DOHH2 (cell line): ENCODE data around the gene POFUT2.

Experiments
- H3F3A ChIP-seq: fragments of 200-600 bp; sonication (generic), shearing (Covaris generic); 2 replicates; pipeline ENCODE4 v1.6.0; 2016; ENCODE audit warnings: antibody characterized with exemption, mild to moderate bottlenecking; ENCODE audit not compliant: control insufficient read depth, insufficient read depth
- H3K27ac ChIP-seq: fragments of 200-600 bp; sonication (generic); 2 replicates; pipeline ENCODE4 v1.5.1; 2014; ENCODE audit warnings: low read depth, mild to moderate bottlenecking, low read length, moderate library complexity
- H3K27me3 ChIP-seq: fragments of 200-600 bp; sonication (generic); 2 replicates; pipeline ENCODE4 v1.6.1; 2014; ENCODE audit warnings: mild to moderate bottlenecking, low read length, mixed read lengths; ENCODE audit not compliant: control insufficient read depth
- H3K36me3 ChIP-seq: fragments of 200-600 bp; sonication (generic); 2 replicates; pipeline ENCODE4 v1.6.1; 2014; ENCODE audit warnings: mild to moderate bottlenecking, low read length, moderate library complexity, mixed read lengths; ENCODE audit not compliant: control insufficient read depth
- H3K4me1 ChIP-seq: fragments of 200-600 bp; sonication (generic); 2 replicates; pipeline ENCODE4 v1.6.1; 2014; ENCODE audit warnings: mild to moderate bottlenecking, low read length, mixed read lengths; ENCODE audit not compliant: control insufficient read depth
- H3K4me2 ChIP-seq: fragments of 200-600 bp; sonication (generic); 2 replicates; pipeline ENCODE4 v1.6.0; 2014; ENCODE audit warnings: mild to moderate bottlenecking, low read length, moderate library complexity
- H3K4me3 ChIP-seq: fragments of 200-600 bp; sonication (generic); 2 replicates; pipeline ENCODE4 v1.5.1; 2014; ENCODE audit warnings: mild to moderate bottlenecking, low read length, mixed read lengths
- H3K79me2 ChIP-seq: fragments of 200-600 bp; sonication (generic); 2 replicates; pipeline ENCODE4 v1.6.1; 2014; ENCODE audit warnings: mild to moderate bottlenecking, low read length, mixed read lengths; ENCODE audit not compliant: control insufficient read depth
- H3K9me2 ChIP-seq: fragments of 200-600 bp; sonication (generic); replicated peaks from 2 replicates; pipeline ENCODE4 v1.6.1; 2014; ENCODE audit warnings: mild to moderate bottlenecking, low read length, mixed read lengths; ENCODE audit not compliant: control insufficient read depth
- H3K9me3 ChIP-seq: fragments of 200-600 bp; sonication (generic); 2 replicates; pipeline ENCODE4 v1.6.1; 2014; ENCODE audit warnings: antibody characterized with exemption, low read length, mixed read lengths; ENCODE audit not compliant: control insufficient read depth, insufficient read depth
- H4K20me1 ChIP-seq: fragments of 200-600 bp; sonication (generic); 2 replicates; pipeline ENCODE4 v1.6.0; 2014; ENCODE audit warnings: low read depth, mild to moderate bottlenecking, antibody characterized with exemption, low read length, moderate library complexity; ENCODE audit not compliant: control insufficient read depth, insufficient read depth
- CTCF ChIP-seq: fragments of 200-600 bp; sonication (generic); IDR thresholded peaks from one replicate; pipeline ENCODE4 v1.5.1; 2014; ENCODE audit warnings: antibody characterized with exemption, mild to moderate bottlenecking, low read depth, low read length; ENCODE audit not compliant: poor library complexity, severe bottlenecking
- EZH2phosphoT487 ChIP-seq: fragments of 200-600 bp; sonication (generic); IDR thresholded peaks from 2 replicates; pipeline ENCODE4 v1.6.1; 2017; ENCODE audit warnings: borderline replicate concordance, mild to moderate bottlenecking, antibody characterized with exemption, low read length, moderate library complexity, mixed read lengths

Gene POFUT2

GRCh38 chr21:45299026-45299863 lies 11.6 kb upstream of the POFUT2 start:
- Histone ChIP-seq H3K4me3 (no peak overlapping the region), H4K20me1 (no peaks in the 10 kb centered on the region), H3K4me1 (no peaks in the 10 kb centered on the region), H3K4me2 (no peak overlapping the region), H3K27ac (no peak overlapping the region), H3K79me2 (no peaks in the 10 kb centered on the region), H3K36me3 (no peaks in the 10 kb centered on the region), H3K9me2 (no peaks in the 10 kb centered on the region), H3K9me3 (no peaks in the 10 kb centered on the region), H3K27me3 (no peaks in the 10 kb centered on the region), H3F3A (no peaks in the 10 kb centered on the region)
- no peak for TF ChIP-seq EZH2phosphoT487
- no peak for TF ChIP-seq CTCF

GRCh38 chr21:45297869-45298268 lies 10.2 kb upstream of the POFUT2 start:
- H3K4me1 ChIP-seq = peaks cover under 1% of the 10 kb centered on the region; the same call in 1 of the 2 replicates

GRCh38 chr21:45297329-45297728 lies 9.6 kb upstream of the POFUT2 start:
- no peak overlapping the region for H3K4me2 ChIP-seq
- H3K27me3 ChIP-seq = no peaks in the 10 kb centered on the region
- H3K9me3 ChIP-seq = no peaks in the 10 kb centered on the region
- no peak overlapping the region for H3K27ac ChIP-seq
- TF ChIP-seq CTCF (no peak), EZH2phosphoT487 (no peak)
- no peaks in the 10 kb centered on the region for H3F3A ChIP-seq
- H3K9me2 ChIP-seq = no peaks in the 10 kb centered on the region
- no peaks in the 10 kb centered on the region for H3K79me2 ChIP-seq
- H3K4me3 ChIP-seq = no peak overlapping the region
- peaks cover 6% of the 10 kb centered on the region; the same call in 1 of the 2 replicates for H3K4me1 ChIP-seq
- no peaks in the 10 kb centered on the region for H3K36me3 ChIP-seq
- no peaks in the 10 kb centered on the region for H4K20me1 ChIP-seq

More at GRCh38 chr21:45297869-45298268, 10.2 kb upstream of the POFUT2 start:
- Histone ChIP-seq H3F3A (no peaks in the 10 kb centered on the region), H4K20me1 (no peaks in the 10 kb centered on the region), H3K79me2 (no peaks in the 10 kb centered on the region), H3K27me3 (no peaks in the 10 kb centered on the region), H3K27ac (no peak overlapping the region), H3K9me2 (no peaks in the 10 kb centered on the region), H3K4me2 (no peak overlapping the region), H3K36me3 (no peaks in the 10 kb centered on the region), H3K9me3 (no peaks in the 10 kb centered on the region), H3K4me3 (no peak overlapping the region)
- no peak for TF ChIP-seq CTCF
- no peak for TF ChIP-seq EZH2phosphoT487
